Pancreas (tissue), 10 donors: ENCODE measurements around the gene MUC21. TPM values are rescaled to one million over a fixed set of nuclear protein-coding genes. Genes with fewer than 3 reads are reported as not detected.

Source experiments
- ATAC-seq, 4 donors: fragments of 200-7000 bp; cut with Tn5 transposase; one replicate each; pipeline versions ENCODE4 v1.8.0 to v1.9.1; 2020; ENCODE audit warnings: mild to moderate bottlenecking in 4 of 4, moderate library complexity in 4 of 4
- DNase-seq, 6 donors: peaks; one replicate each; pipeline ENCODE4 v3.0.0-alpha.2; 2020
- FAIRE-seq: peaks from 2 replicates; lab custom pipeline; 2012; peaks lifted over from hg19 to GRCh38; lab: Jason Lieb, UNC
- H3K27ac ChIP-seq, 4 donors: fragments of 200-600 bp; sonication (generic); 1 replicate in 3 of 4; 2 replicates in 1 of 4; pipeline versions ENCODE4 v1.5.0 to v1.8.0; 2020
- H3K27me3 ChIP-seq, 4 donors: fragments of 200-600 bp; one replicate each; pipeline ENCODE4 v1.8.0; 2021
- H3K36me3 ChIP-seq, 3 donors: fragments of 200-600 bp; sonication (generic) in 1 of 3; one replicate each; pipeline versions ENCODE4 v1.5.0 to v1.8.0; 2020 to 2021
- H3K4me1 ChIP-seq, 3 donors: fragments of 200-600 bp; one replicate each; pipeline ENCODE4 v1.8.0; 2021
- H3K4me3 ChIP-seq, 4 donors: fragments of 200-600 bp; sonication (generic) in 2 of 4; one replicate each; pipeline versions ENCODE4 v1.5.0 to v1.8.0; 2020 to 2021
- H3K9me3 ChIP-seq, 4 donors: fragments of 200-600 bp; one replicate each; pipeline ENCODE4 v1.8.0; 2021
- WGBS, 2 donors: extraction: QIAGEN DNeasy Blood & Tissue Kit; methylation state at CpG; one replicate each; pipeline ENCODE4 v1.1.7; 2013; 5-methylcytosine and 5-hydroxymethylcytosine counted together
- intact Hi-C, 3 donors: fragments of 100-400 bp; cut with DNase I; formaldehyde crosslinking; loops; one replicate each; pipeline versions ENCODE4 v1.11.1 to v1.14.2; 2022
- polyA plus RNA-seq, 2 donors: library from polyadenylated mRNA; stranded (reverse); fragments of 200-250 nt; gene quantifications; one replicate each; pipeline ENCODE4 v1.2.3, GENCODE V29; 2013
- total RNA-seq, 6 donors: library from RNA; stranded (reverse); fragmentation: NEBNext Ultra II Directional in 4 of 6; extraction: Animal tissue kit (Norgen Biotek cat#: 25700) in 4 of 6; gene quantifications; one replicate each; pipeline versions ENCODE4 v1.2.1 to v1.2.4, GENCODE V29; 2021 to 2023
- TF ChIP-seq, protein P1 (sequence below), 4 donors: fragments of 200-600 bp; sonication (generic) in 3 of 4; IDR thresholded peaks; one replicate each; pipeline versions ENCODE4 v1.5.0 to v1.8.0; 2021; ENCODE audit warnings: antibody characterized with exemption in 4 of 4
- donor health status: healthy with polysubstance abuse.
- donor health status: DM: no; HTN: no; CAD: no; lungs with moderate emphysema.
- donor health status: DM: no; HTN: no; CAD: no.
- donor health status: control.
- donor health status: control.
- donor health status: Bipolar disorder and iron deficiency.
- donor health status: DM: yes; HTN: yes; CAD: no.
- donor health status: DM: no; HTN: no; CAD: no.
- donor health status: DM: no; HTN: no; CAD: no.
- donor health status: DM: yes; HTN: yes; CAD: no.

MUC21 gene
- total and polyA plus RNA-seq, 8 donors = 0.07 to 0.23 TPM; not detected in 6

DNA sequence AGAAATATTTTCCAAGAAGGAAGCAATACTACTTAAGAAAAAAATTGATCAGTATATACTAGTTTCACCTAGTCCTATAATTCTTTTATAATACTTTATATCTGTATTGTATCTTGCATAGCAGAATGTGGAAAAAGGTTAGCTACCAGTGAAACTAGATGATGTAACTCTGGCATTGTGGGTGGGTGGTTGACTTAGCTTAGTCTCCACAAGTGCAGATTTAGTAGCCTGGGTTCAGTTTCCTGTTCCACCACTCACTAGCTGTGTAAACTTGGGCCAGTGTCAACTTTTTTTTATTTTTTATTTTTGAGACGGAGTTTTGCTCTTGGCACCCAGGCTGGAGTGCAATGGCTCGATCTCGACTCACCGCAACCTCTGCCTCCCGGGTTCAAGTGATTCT is 2.0 kb downstream of the MUC21 start:
- no peaks in the 10 kb centered on the region for H3K9me3 ChIP-seq
- intact Hi-C loops = no loop called here
- no peak for DNase-seq
- no peak overlapping the region for H3K27ac ChIP-seq
- H3K4me1 ChIP-seq = peaks cover 0 to 4% (median 0%) of the 10 kb centered on the region in 3 donors
- no peaks in the 10 kb centered on the region for H3K27me3 ChIP-seq
- FAIRE-seq = no peak
- H3K36me3 ChIP-seq = no peaks in the 10 kb centered on the region
- WGBS, 2 donors = 71 to 81% methylated on average over 5 of the region's 5 CpGs
- TF ChIP-seq, protein P1, sequence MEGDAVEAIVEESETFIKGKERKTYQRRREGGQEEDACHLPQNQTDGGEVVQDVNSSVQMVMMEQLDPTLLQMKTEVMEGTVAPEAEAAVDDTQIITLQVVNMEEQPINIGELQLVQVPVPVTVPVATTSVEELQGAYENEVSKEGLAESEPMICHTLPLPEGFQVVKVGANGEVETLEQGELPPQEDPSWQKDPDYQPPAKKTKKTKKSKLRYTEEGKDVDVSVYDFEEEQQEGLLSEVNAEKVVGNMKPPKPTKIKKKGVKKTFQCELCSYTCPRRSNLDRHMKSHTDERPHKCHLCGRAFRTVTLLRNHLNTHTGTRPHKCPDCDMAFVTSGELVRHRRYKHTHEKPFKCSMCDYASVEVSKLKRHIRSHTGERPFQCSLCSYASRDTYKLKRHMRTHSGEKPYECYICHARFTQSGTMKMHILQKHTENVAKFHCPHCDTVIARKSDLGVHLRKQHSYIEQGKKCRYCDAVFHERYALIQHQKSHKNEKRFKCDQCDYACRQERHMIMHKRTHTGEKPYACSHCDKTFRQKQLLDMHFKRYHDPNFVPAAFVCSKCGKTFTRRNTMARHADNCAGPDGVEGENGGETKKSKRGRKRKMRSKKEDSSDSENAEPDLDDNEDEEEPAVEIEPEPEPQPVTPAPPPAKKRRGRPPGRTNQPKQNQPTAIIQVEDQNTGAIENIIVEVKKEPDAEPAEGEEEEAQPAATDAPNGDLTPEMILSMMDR (IDR thresholded peaks at IDR 0.05) = no peak
- ATAC-seq = no peak
- no peak overlapping the region for H3K4me3 ChIP-seq

DNA sequence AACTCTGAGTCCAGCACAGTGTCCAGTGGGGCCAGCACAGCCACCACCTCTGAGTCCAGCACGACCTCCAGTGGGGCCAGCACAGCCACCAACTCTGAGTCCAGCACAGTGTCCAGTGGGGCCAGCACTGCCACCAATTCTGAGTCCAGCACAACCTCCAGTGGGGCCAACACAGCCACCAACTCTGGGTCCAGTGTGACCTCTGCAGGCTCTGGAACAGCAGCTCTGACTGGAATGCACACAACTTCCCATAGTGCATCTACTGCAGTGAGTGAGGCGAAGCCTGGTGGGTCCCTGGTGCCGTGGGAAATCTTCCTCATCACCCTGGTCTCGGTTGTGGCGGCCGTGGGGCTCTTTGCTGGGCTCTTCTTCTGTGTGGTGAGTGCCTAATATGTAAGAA is 3.8 kb downstream of the MUC21 start:
- H3K27me3 ChIP-seq = no peaks in the 10 kb centered on the region
- WGBS, 2 donors = 78 to 91% methylated on average over 6 of the region's 6 CpGs
- TF ChIP-seq, protein P1 (IDR thresholded peaks at IDR 0.05) = no peak
- peaks cover 0 to 3% (median 0%) of the 10 kb centered on the region in 3 donors for H3K4me1 ChIP-seq
- FAIRE-seq (no peak), DNase-seq (no peak), ATAC-seq (no peak)
- no peaks in the 10 kb centered on the region for H3K9me3 ChIP-seq
- intact Hi-C loops = no loop called here
- H3K36me3 ChIP-seq = no peaks in the 10 kb centered on the region
- no peak overlapping the region for H3K4me3 ChIP-seq
- H3K27ac ChIP-seq = no peak overlapping the region

DNA sequence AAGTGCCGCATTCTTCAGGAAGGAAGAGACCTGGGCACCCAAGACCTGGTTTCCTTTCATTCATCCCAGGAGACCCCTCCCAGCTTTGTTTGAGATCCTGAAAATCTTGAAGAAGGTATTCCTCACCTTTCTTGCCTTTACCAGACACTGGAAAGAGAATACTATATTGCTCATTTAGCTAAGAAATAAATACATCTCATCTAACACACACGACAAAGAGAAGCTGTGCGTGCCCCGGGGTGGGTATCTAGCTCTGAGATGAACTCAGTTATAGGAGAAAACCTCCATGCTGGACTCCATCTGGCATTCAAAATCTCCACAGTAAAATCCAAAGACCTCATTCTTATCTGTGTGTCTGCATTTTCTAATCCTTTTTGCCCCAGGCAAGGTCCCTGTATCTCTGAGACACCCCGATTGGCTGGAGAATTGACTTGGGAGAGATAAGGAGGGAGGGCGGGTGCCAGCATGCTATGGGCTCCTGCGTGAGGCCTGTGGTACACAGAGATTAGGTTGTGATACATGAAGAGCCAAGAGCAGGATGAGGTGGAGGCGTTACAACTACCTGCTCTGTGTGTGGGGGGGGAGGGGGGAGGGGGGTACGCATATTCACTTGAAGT is 4.8 kb downstream of the MUC21 start:
- H3K27ac ChIP-seq = no peak overlapping the region
- no peaks in the 10 kb centered on the region for H3K36me3 ChIP-seq
- FAIRE-seq (no peak), DNase-seq (no peak), ATAC-seq (no peak)
- TF ChIP-seq, protein P1 (IDR thresholded peaks at IDR 0.05) = no peak
- no peaks in the 10 kb centered on the region for H3K9me3 ChIP-seq
- H3K4me1 ChIP-seq = no peaks in the 10 kb centered on the region
- no peaks in the 10 kb centered on the region for H3K27me3 ChIP-seq
- WGBS, 2 donors = 74% methylated on average over 9 of the region's 9 CpGs
- intact Hi-C loops = no loop called here
- no peak overlapping the region for H3K4me3 ChIP-seq

DNA sequence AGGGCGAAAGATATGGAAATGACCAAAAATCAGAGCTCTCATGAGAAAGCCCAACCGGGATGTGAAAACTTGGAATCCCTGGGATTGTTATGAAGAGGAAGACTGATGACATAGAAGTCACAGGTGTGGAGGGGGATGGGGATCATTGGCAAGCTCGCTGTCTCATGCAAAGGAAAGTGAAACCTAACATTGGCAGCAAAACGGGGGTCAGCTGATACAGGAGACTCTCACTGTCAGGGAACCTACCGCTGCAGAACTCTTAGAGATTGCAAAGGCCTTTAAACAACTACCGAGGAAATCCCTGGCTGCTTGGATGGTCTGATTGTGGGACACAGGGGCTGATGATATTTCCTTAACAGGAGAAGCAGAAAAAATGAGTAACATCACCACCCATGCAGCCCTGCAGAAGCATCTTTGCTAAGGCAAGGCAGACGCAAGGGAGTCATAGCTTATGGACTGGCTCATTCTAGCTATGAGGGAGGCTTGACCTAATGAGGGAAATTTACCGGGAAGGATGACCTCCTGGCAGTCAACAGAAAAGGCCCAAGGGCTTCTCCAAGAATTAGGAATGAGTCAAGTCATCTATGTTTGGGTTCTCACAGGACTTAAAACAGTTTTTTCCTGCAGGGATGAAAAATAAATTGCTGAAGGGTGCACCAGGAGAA is 7.0 kb downstream of the MUC21 start:
- no peak overlapping the region for H3K4me3 ChIP-seq
- no peaks in the 10 kb centered on the region for H3K9me3 ChIP-seq
- FAIRE-seq (no peak), DNase-seq (no peak), ATAC-seq (no peak)
- no peaks in the 10 kb centered on the region for H3K27me3 ChIP-seq
- WGBS, 2 donors = 73 to 74% methylated on average over 8 of the region's 8 CpGs
- no peaks in the 10 kb centered on the region for H3K36me3 ChIP-seq
- H3K4me1 ChIP-seq = no peaks in the 10 kb centered on the region
- TF ChIP-seq, protein P1 (IDR thresholded peaks at IDR 0.05) = no peak
- H3K27ac ChIP-seq = no peak overlapping the region
- intact Hi-C loops = no loop called here

DNA sequence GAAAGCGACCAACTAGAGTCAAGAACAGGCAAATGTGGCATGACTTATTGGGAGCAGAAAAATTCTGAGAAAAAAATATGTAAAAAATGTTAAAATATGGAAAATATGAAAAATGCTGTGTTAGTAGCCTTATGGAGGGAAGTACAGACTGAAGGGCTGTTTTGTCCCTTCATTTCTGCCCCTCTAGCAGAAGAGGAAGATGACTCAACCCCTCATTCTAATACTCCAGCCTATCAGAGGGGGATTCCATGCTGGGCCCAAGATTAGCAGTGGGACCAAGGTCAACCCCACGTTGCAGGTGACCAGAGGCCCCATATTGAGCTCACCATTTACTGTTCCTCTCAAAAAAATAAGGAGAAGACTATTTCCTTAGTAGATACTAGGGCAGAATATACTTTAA is 8.4 kb downstream of the MUC21 start:
- no peak for FAIRE-seq
- intact Hi-C loops = no loop called here
- H3K27ac ChIP-seq = no peak overlapping the region

More for the DNA sequence above, 8.4 kb downstream of the MUC21 start:
- H3K4me1 ChIP-seq = no peaks in the 10 kb centered on the region
- no peaks in the 10 kb centered on the region for H3K36me3 ChIP-seq
- WGBS, 2 donors = 65 to 79% methylated on average over 2 of the region's 2 CpGs
- ATAC-seq (no peak), DNase-seq (no peak)
- no peaks in the 10 kb centered on the region for H3K27me3 ChIP-seq
- no peak overlapping the region for H3K4me3 ChIP-seq
- TF ChIP-seq, protein P1 (IDR thresholded peaks at IDR 0.05) = no peak
- no peaks in the 10 kb centered on the region for H3K9me3 ChIP-seq
